ENCODE measurements around the gene FAM83B. TPM values are rescaled to one million over a fixed set of nuclear protein-coding genes. Genes with fewer than 3 reads are reported as not detected.

Gene FAM83B
- total RNA-seq, 4 donors from 2014 or later: 15.7 to 40.2 (median 33.7) TPM

DNA sequence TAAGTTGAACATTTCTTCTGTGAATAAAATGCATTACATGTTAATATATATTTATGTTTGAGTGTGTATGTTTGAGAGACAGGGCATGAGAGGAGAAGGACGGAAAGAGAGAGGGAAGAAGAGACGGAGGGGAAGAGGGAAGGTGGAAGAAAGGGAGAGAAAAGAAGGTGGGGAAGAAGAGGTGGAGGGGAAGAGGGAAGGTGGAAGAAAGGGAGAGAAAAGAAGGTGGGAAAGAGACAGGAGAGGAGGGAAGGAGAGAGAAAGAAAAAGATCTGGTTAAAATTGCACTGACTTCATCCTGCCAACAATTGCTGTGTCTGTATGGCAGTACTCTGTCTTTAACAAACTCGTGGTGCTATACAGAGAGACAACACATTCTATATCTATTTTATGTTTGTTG lies 29.0 kb downstream of the FAM83B start:
- Histone ChIP-seq H3K36me3 (no peaks in the 10 kb centered on the region), H3K4me3 (no peak overlapping the region), H3K27ac (no peak overlapping the region), H3K4me1 (peaks cover 0 to 12% (median 0%) of the 10 kb centered on the region in 4 donors), H3K27me3 (no peaks in the 10 kb centered on the region), H3K9me3 (no peaks in the 10 kb centered on the region)
- DNase-seq: no peak
- TF ChIP-seq, protein P1, sequence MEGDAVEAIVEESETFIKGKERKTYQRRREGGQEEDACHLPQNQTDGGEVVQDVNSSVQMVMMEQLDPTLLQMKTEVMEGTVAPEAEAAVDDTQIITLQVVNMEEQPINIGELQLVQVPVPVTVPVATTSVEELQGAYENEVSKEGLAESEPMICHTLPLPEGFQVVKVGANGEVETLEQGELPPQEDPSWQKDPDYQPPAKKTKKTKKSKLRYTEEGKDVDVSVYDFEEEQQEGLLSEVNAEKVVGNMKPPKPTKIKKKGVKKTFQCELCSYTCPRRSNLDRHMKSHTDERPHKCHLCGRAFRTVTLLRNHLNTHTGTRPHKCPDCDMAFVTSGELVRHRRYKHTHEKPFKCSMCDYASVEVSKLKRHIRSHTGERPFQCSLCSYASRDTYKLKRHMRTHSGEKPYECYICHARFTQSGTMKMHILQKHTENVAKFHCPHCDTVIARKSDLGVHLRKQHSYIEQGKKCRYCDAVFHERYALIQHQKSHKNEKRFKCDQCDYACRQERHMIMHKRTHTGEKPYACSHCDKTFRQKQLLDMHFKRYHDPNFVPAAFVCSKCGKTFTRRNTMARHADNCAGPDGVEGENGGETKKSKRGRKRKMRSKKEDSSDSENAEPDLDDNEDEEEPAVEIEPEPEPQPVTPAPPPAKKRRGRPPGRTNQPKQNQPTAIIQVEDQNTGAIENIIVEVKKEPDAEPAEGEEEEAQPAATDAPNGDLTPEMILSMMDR (IDR thresholded peaks at IDR 0.05): no peak
- no peak for TF ChIP-seq POLR2A (IDR thresholded peaks at IDR 0.05)

DNA sequence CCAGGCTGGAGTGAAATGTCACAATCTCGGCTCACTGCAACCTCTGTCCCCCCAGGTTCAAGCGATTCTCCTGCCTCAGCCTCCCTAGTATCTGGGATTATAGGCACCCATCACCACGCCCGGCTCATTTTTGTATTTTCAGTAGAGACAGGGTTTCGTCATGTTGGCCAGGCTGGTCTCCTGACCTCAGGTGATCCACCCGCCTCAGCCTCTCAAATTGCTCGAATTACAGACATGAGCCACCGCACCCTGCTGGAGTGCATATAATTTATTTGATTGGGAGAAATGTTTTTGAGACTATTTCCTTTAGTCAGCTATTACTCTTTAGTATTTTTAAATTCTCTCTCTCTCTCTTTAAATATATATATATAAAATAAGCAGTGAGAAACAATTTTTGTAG lies 29.8 kb downstream of the FAM83B start:
- Histone ChIP-seq H3K4me3 (no peak overlapping the region), H3K36me3 (no peaks in the 10 kb centered on the region), H3K27ac (no peak overlapping the region), H3K9me3 (no peaks in the 10 kb centered on the region), H3K4me1 (peaks cover 0 to 12% (median 0%) of the 10 kb centered on the region in 4 donors), H3K27me3 (no peaks in the 10 kb centered on the region)
- no peak for DNase-seq
- TF ChIP-seq, protein P1 (IDR thresholded peaks at IDR 0.05): no peak

DNA sequence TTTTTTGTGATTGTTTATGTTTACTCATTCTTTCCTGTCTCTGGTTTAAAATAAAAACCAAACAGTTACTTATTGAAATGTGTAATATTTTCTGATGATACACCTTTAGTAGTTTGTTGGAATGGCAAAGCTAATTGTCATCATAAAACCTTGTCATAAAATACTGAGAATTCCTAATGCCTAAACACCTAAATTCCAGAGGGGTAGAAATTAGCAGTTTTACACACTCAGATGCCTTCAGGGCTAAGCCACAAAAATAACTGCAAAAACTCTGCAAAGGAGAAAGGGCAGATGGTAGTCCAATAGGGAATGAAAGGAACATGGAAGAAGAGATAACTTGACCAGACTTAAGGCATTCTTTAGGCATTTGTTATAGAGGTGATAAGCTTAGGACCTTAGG lies 30.3 kb downstream of the FAM83B start:
- Histone ChIP-seq H3K27ac (no peak overlapping the region), H3K36me3 (no peaks in the 10 kb centered on the region), H3K27me3 (no peaks in the 10 kb centered on the region), H3K4me1 (peaks cover 0 to 12% (median 0%) of the 10 kb centered on the region in 4 donors), H3K4me3 (no peak overlapping the region), H3K9me3 (no peaks in the 10 kb centered on the region)
- TF ChIP-seq, protein P1 (IDR thresholded peaks at IDR 0.05): no peak
- TF ChIP-seq POLR2A (IDR thresholded peaks at IDR 0.05): no peak
- no peak for DNase-seq

DNA sequence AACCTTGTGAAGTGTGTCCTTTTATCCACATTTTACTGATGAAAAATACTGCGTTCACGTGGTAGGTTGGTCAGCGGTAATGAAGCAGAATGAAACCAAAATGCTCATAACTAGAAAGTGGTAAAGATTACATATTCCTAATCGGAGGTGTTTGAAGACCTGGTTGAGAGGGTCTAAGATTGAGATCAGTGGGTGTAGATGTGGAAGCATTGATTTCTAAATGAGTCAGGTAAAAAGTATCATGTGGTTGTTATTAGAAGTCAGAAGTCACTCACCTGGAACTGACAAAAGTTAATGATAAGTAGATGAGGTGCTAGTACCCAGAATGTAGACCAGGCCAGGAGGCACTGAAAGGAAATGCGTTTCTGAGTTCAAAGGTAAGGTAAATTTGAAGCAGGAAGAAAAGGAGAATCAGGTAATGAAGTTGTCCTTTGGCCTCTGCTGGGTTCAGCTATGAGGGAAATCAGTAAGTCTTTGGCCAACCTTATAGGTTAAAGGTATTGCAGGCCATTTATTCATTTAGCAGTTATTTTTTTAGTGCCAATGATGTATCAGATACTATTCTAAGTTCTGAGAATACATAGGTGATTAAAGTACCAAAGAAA lies 31.2 kb downstream of the FAM83B start:
- no peak for DNase-seq
- H3K27ac ChIP-seq: peak overlapping the region in 3 of 4 donors; percentile 7 to 49 (median 21)

DNA sequence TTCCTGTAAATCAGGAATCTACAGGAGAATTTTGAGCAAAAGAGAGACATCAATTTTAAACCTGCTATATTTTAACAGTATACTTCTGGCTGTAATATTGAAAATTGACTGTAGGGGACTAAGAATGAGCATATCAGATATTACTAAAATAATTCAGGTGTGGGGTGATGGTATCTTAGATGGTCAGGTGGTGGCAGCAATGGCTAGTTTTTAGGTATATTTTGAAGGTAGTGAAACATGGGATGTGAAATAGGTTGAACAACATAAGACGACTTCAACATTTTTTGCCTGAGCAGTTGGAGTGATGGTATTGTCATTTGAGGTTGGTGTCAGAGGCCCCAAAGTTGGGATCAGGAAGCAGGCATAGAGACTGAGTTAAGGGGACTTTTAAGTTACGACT lies 32.1 kb downstream of the FAM83B start:
- H3K4me1 ChIP-seq: peaks cover 0 to 10% (median 0%) of the 10 kb centered on the region in 4 donors
- TF ChIP-seq, protein P1 (IDR thresholded peaks at IDR 0.05): peak in 3 of 6 experiments; percentile 23 to 37 (median 29)
- TF ChIP-seq POLR2A (IDR thresholded peaks at IDR 0.05): no peak

More for the DNA sequence above, 31.2 kb downstream of the FAM83B start:
- Histone ChIP-seq H3K36me3 (no peaks in the 10 kb centered on the region), H3K4me3 (no peak overlapping the region), H3K4me1 (peaks cover 0 to 12% (median 0%) of the 10 kb centered on the region in 4 donors), H3K9me3 (no peaks in the 10 kb centered on the region), H3K27me3 (no peaks in the 10 kb centered on the region)
- TF ChIP-seq, protein P1 (IDR thresholded peaks at IDR 0.05): no peak
- no peak for TF ChIP-seq POLR2A (IDR thresholded peaks at IDR 0.05)

More for the DNA sequence above, 32.1 kb downstream of the FAM83B start:
- no peak overlapping the region for H3K4me3 ChIP-seq
- H3K27ac ChIP-seq: peak overlapping the region in 2 of 4 donors; percentile 21 to 49
- H3K27me3 ChIP-seq: no peaks in the 10 kb centered on the region
- H3K36me3 ChIP-seq: no peaks in the 10 kb centered on the region
- no peak for DNase-seq
- no peaks in the 10 kb centered on the region for H3K9me3 ChIP-seq
